SK-N-SH (cell line): ENCODE data around the gene HAUS1.

Source experiments
- CTCF ChIP-seq: fragments of 200-600 bp; sonication (generic); IDR thresholded peaks from 2 replicates; pipeline ENCODE4 v1.6.1; 2017; ENCODE audit warnings: antibody characterized with exemption, mild to moderate bottlenecking, moderate library complexity
- EZH2phosphoT487 ChIP-seq: fragments of 200-600 bp; sonication (generic); IDR thresholded peaks from 2 replicates; pipeline ENCODE4 v1.6.1; 2017; ENCODE audit warnings: low read depth, mixed run types, mild to moderate bottlenecking, antibody characterized with exemption, moderate library complexity, borderline replicate concordance
- MAX ChIP-seq: IDR thresholded peaks from 2 replicates; pipeline ENCODE4 v1.4.0; 2012; ENCODE audit warnings: low read depth
- RCOR1 ChIP-seq: fragments of 150-350 bp; IDR thresholded peaks from 2 replicates; pipeline ENCODE4 v1.6.1; 2017; ENCODE audit warnings: antibody characterized with exemption, low read length

GRCh38 chr18:46109386-46109785 is 5.2 kb downstream of the HAUS1 start:
- TF ChIP-seq CTCF, result no peak
- no peak for TF ChIP-seq RCOR1
- TF ChIP-seq EZH2phosphoT487, result no peak
- no peak for TF ChIP-seq MAX
